Natural killer cell treated with Interleukin-12 subunit alpha and Interleukin-12 subunit beta and Interleukin-15 and Interleukin-18, amount 100 ng/mL, for 72 hours (primary cell): ENCODE results near the gene TBC1D8. TPM values are rescaled to one million over a fixed set of nuclear protein-coding genes. Genes with fewer than 3 reads are reported as not detected.
A peak's percentile ranks its signal among the peaks of the same experiment; 100 is the strongest.
"Not testable (repeated sequence)": the region's sequence is repeated elsewhere in the genome, so short reads cannot be mapped to it uniquely, and the experiment has no call there.

Experiments used
- ATAC-seq, 2 donors: fragments of 150-1000 bp; cut with Tn5 transposase in 1 of 2; sonication (Bioruptor Pico), chemical (Tn5 transposase) in 1 of 2; 2 replicates each; pipeline ENCODE4 v1.10.0; 2021
- DNase-seq: peaks from one replicate; pipeline ENCODE4 v3.0.0; 2022; ENCODE audit warnings: low spot score
- H3K27ac Mint-ChIP-seq, 2 donors: 1 replicate in 1 of 2; 2 replicates in 1 of 2; pipeline ENCODE4 v1.8.0; 2022; ENCODE audit warnings: mixed read lengths in 2 of 2, mild to moderate bottlenecking in 1 of 2, moderate library complexity in 1 of 2
- H3K27me3 Mint-ChIP-seq, 2 donors: 1 replicate in 1 of 2; 2 replicates in 1 of 2; pipeline ENCODE4 v1.8.0; 2022; ENCODE audit warnings: mixed read lengths in 2 of 2
- H3K36me3 Mint-ChIP-seq: one replicate; pipeline ENCODE4 v1.8.0; 2022; ENCODE audit warnings: mixed read lengths
- H3K4me1 Mint-ChIP-seq, 2 donors: 1 replicate in 1 of 2; 2 replicates in 1 of 2; pipeline ENCODE4 v1.8.0; 2022; ENCODE audit warnings: low read depth in 2 of 2, mixed read lengths in 2 of 2, mild to moderate bottlenecking in 1 of 2
- H3K4me3 Mint-ChIP-seq: one replicate; pipeline ENCODE4 v1.8.0; 2022; ENCODE audit warnings: mixed read lengths
- H3K9me3 Mint-ChIP-seq: 2 replicates; pipeline ENCODE4 v1.8.0; 2022; ENCODE audit warnings: mixed read lengths
- total RNA-seq, 2 donors: library from RNA; stranded (reverse); gene quantifications; one replicate each; pipeline ENCODE4 v1.2.3, GENCODE V29; 2022

Gene TBC1D8
- total RNA-seq, 2 donors from 2014 or later: 0.29 to 0.56 TPM

DNA sequence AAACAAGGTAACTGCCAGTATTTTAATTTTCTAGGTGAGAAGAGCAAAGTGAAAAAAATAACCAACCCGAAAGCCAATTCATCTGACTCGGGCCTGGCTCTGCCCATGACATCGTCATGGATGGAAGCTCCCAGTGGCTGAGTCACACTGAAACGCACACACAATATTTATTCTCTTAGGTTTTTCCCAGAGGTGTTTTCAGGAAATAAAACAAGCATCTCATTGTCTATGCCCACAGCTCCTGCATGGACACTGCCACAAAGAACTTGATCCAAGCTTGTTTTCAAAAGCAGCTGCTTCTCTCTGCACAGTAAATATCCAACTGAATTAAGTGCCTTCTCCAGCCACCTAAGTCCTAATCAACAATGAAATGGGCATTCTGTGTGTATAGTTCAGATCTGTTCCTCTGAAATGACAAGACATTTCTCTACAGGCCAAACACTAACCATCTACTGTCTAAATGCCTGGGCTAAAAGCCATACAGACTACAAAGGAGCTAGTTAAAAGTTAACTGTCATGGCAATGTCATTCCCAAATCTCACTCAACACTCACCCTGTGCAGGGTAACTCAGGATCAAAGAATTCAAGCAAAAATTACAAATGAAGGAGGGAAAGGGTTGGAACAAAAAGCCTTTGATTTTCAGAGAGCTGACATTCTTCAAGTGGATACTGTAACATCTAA lies 86.2 kb downstream of the TBC1D8 start:
- H3K4me3 Mint-ChIP-seq: no peak overlapping the region
- no peak for ATAC-seq
- no peaks in the 10 kb centered on the region for H3K9me3 Mint-ChIP-seq
- H3K36me3 Mint-ChIP-seq: no peaks in the 10 kb centered on the region
- DNase-seq: no peak
- H3K27ac Mint-ChIP-seq: no peak overlapping the region
- no peaks in the 10 kb centered on the region for H3K4me1 Mint-ChIP-seq
- peaks cover 11% of the 10 kb centered on the region in 2 donors for H3K27me3 Mint-ChIP-seq

DNA sequence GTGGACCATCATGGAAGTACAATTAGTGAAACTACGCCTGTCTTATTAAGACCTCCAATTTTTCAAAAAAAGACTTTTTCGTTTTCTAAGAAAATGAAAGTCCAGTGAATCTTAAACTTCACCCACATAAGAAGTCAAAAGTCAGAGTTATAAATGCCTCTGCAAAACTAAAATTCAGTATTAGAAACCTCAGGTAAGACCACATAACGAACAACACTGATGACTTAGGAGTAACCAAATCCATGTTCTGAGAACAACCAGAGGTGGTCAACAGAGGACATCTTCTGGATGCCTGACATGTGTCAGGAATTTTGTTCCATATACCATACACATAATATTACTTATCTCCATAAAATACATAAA lies 86.7 kb downstream of the TBC1D8 start:
- H3K4me3 Mint-ChIP-seq: no peak overlapping the region
- DNase-seq (no peak), ATAC-seq (no peak)
- no peaks in the 10 kb centered on the region for H3K9me3 Mint-ChIP-seq
- H3K27ac Mint-ChIP-seq: no peak overlapping the region
- no peaks in the 10 kb centered on the region for H3K36me3 Mint-ChIP-seq
- peaks cover 11% of the 10 kb centered on the region in 2 donors for H3K27me3 Mint-ChIP-seq
- no peaks in the 10 kb centered on the region for H3K4me1 Mint-ChIP-seq

- Mint-ChIP-seq H3K27me3 (peaks cover 11% of the 10 kb centered on the region in 2 donors), H3K4me3 (no peak overlapping the region), H3K4me1 (no peaks in the 10 kb centered on the region), H3K27ac (no peak overlapping the region), H3K36me3 (no peaks in the 10 kb centered on the region), H3K9me3 (no peaks in the 10 kb centered on the region)
- no peak for DNase-seq
- no peak for ATAC-seq
Measured at GRCh38 chr2:101064125-101064502, 87.1 kb downstream of the TBC1D8 start.

DNA sequence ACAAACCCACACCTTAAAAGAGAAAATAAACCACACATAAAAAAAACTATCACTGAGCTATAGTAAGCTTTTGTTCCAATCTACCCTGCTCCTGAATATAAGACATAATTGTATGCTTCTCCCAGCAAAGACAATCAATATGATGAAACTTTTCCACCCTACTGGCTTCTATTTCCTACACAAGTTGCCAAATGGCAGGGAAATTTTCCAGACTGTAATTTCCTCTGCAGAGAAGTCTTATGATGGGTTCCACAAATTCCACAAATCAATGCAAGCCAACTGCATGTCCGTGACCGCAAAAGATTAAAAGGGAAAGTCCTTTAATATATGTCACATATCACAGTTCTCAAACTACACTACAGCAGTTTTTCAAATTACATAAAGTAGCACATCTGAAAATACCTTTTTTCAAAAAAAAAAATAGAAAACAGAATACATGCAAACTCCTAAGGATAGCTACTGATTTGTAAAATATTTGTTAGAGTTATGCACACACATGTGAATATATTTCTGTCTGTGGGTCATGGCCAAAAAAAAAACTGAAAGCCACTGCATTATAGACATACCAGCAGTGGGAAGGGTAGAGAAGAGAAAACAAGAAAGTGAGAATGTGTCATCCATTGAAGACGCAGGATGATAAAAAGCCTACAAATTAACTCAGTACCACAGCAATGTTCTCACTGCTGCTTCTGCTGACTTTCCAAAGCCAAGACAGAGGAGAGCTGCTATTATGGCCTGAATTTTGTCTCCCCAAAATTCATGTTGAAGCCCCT lies 87.6 kb downstream of the TBC1D8 start:
- ATAC-seq (no peak), DNase-seq (no peak)
- H3K27ac Mint-ChIP-seq: no peak overlapping the region
- no peaks in the 10 kb centered on the region for H3K36me3 Mint-ChIP-seq
- no peaks in the 10 kb centered on the region for H3K4me1 Mint-ChIP-seq
- H3K9me3 Mint-ChIP-seq: no peaks in the 10 kb centered on the region
- no peak overlapping the region for H3K4me3 Mint-ChIP-seq
- H3K27me3 Mint-ChIP-seq: peaks cover 11% of the 10 kb centered on the region in 2 donors

- Mint-ChIP-seq H3K27ac (no peak overlapping the region), H3K27me3 (peaks cover 5% of the 10 kb centered on the region in 2 donors), H3K36me3 (no peaks in the 10 kb centered on the region), H3K9me3 (no peaks in the 10 kb centered on the region), H3K4me3 (no peak overlapping the region), H3K4me1 (no peaks in the 10 kb centered on the region)
- ATAC-seq: no peak
- no peak for DNase-seq
Measured at GRCh38 chr2:101058386-101058785, 92.8 kb downstream of the TBC1D8 start.

- Mint-ChIP-seq H3K4me3 (no peak overlapping the region), H3K9me3 (no peaks in the 10 kb centered on the region), H3K36me3 (no peaks in the 10 kb centered on the region), H3K4me1 (no peaks in the 10 kb centered on the region), H3K27ac (no peak overlapping the region), H3K27me3 (peaks cover 0 to 5% of the 10 kb centered on the region in 2 donors)
- ATAC-seq: no peak
- no peak for DNase-seq
Measured at GRCh38 chr2:101057051-101057933, 93.9 kb downstream of the TBC1D8 start.

DNA sequence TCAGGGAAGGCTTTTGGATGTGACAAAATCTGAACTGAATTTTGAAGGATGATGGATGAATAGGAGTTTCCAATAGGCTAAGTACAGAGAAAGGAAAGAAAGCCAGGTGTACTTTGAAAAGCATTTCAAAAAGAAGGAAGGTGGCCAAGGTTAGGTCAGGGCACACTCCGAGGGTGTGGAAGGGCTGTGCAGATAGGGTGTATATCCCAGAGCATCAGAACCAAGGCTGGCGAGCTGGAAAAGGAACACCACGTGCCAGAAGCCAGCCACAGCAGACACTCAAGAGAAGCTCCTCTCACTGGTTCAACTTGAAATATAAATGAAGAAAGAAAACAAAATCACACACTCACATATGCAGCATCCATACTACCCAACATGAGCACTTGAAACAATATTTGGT lies 98.1 kb downstream of the TBC1D8 start:
- no peak for DNase-seq

DNA sequence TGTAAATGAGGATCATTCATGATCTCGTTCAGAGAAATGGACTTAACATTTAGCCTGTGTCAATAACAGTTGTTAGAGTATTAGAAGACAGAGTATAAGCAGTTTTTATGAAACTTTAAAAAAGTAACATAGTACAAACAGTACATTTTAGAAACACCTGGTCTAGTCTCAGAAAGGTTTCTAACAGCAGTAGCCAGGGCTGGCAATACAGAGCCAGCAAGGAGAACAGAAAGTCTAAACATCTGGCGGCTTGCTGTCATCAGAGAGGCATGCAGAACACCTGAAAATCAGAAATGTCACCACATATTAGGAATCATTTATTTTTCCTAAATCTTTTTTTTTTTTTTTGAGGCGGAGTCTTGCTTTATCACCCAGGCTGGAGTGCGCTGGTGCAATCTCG lies 99.0 kb downstream of the TBC1D8 start:
- peaks cover 0 to 6% of the 10 kb centered on the region in 2 donors for H3K27me3 Mint-ChIP-seq
- DNase-seq (no peak), ATAC-seq (no peak)
- H3K4me1 Mint-ChIP-seq: no peaks in the 10 kb centered on the region
- no peaks in the 10 kb centered on the region for H3K9me3 Mint-ChIP-seq
- H3K4me3 Mint-ChIP-seq: no peak overlapping the region
- no peak overlapping the region for H3K27ac Mint-ChIP-seq
- no peaks in the 10 kb centered on the region for H3K36me3 Mint-ChIP-seq

More for the DNA sequence above, 98.1 kb downstream of the TBC1D8 start:
- ATAC-seq: no peak
- Mint-ChIP-seq H3K9me3 (no peaks in the 10 kb centered on the region), H3K36me3 (no peaks in the 10 kb centered on the region), H3K4me3 (no peak overlapping the region), H3K27me3 (peaks cover 0 to 6% of the 10 kb centered on the region in 2 donors), H3K27ac (no peak overlapping the region), H3K4me1 (no peaks in the 10 kb centered on the region)

GRCh38 chr2:101050886-101051285 lies 100.3 kb downstream of the TBC1D8 start:
- not testable (repeated sequence) for H3K36me3 Mint-ChIP-seq, H3K27me3 Mint-ChIP-seq, H3K4me3 Mint-ChIP-seq, ATAC-seq, H3K9me3 Mint-ChIP-seq, H3K4me1 Mint-ChIP-seq, H3K27ac Mint-ChIP-seq, DNase-seq

DNA sequence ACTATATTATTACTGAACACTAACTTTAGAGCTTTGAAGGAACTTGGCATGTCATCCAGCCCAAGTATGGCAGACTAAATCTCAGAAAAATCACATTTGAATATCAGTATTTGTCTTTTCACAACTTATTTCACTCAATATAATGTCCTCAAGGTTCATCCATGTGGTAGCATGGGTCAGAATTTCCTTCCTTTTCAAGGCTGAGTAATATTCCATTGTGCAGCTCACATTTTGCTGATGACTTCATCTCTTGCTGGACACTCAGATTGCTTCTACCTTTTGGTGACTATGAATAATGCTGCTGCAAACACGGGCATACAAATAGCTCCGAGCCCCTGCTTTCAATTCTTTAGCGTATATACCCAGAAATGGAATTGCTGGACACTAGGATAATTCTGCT lies 102.4 kb downstream of the TBC1D8 start:
- no peak for ATAC-seq
- no peak for DNase-seq
- Mint-ChIP-seq H3K27me3 (peaks cover 8% of the 10 kb centered on the region in 2 donors), H3K36me3 (no peaks in the 10 kb centered on the region), H3K27ac (no peak overlapping the region), H3K9me3 (no peaks in the 10 kb centered on the region), H3K4me1 (no peaks in the 10 kb centered on the region), H3K4me3 (no peak overlapping the region)

GRCh38 chr2:101047774-101048173 lies 103.4 kb downstream of the TBC1D8 start:
- H3K36me3 Mint-ChIP-seq: no peaks in the 10 kb centered on the region
- H3K4me1 Mint-ChIP-seq: no peaks in the 10 kb centered on the region
- H3K27ac Mint-ChIP-seq: no peak overlapping the region
- H3K27me3 Mint-ChIP-seq: peaks cover 8% of the 10 kb centered on the region in 2 donors
- ATAC-seq: no peak
- DNase-seq: no peak
- H3K4me3 Mint-ChIP-seq: no peak overlapping the region
- no peaks in the 10 kb centered on the region for H3K9me3 Mint-ChIP-seq

DNA sequence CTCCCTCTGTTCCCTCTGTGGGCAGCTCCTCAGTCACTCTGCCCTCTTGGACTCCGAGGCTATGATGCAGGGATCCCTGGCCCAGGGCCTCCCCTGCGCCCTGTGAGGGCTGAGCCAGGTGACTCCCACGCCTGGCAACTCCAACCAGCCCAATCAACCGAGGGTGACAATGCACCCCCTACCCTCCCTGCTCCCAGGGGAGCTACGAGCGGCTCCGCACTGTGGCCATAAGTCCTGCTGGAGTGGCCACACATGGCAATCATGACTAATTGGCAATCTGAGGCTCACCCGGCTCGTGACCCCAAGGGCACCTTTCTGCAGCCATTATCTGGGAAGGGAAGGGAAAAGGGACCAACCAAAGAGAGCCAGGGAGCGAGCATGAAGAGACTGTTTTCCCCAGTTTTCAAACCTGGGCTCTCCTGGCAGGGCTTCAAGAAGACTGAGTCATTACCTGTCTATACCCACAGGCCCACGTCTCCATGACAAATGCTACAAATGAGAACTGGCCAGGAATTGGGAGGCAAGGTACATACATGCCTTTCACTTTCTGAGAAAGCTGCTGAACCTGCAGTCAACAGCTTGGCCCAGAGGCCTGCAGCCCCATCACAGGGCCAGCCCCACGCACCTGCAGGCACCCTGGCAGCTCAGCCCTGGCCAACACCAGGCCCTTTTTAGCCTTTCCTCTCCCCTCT lies 104.0 kb downstream of the TBC1D8 start:
- no peak overlapping the region for H3K4me3 Mint-ChIP-seq
- no peak for DNase-seq
- H3K9me3 Mint-ChIP-seq: no peaks in the 10 kb centered on the region
- no peak overlapping the region for H3K27ac Mint-ChIP-seq
- H3K27me3 Mint-ChIP-seq: peaks cover 8% of the 10 kb centered on the region in 2 donors
- no peaks in the 10 kb centered on the region for H3K36me3 Mint-ChIP-seq
- no peaks in the 10 kb centered on the region for H3K4me1 Mint-ChIP-seq
- ATAC-seq: peak in 1 of 2 donors; percentile 11

GRCh38 chr2:101045330-101045729 lies 105.9 kb downstream of the TBC1D8 start:
- DNase-seq: no peak
- ATAC-seq: no peak
- Mint-ChIP-seq H3K27me3 (peaks cover 5 to 8% of the 10 kb centered on the region in 2 donors), H3K4me1 (peaks cover 4 to 5% of the 10 kb centered on the region in 2 donors), H3K27ac (no peak overlapping the region), H3K36me3 (no peaks in the 10 kb centered on the region), H3K4me3 (no peak overlapping the region), H3K9me3 (no peaks in the 10 kb centered on the region)
